ENCODE measurements around the gene BTBD19. TPM values are rescaled to one million over a fixed set of nuclear protein-coding genes. Genes with fewer than 3 reads are reported as not detected.
A peak's percentile ranks its signal among the peaks of the same experiment; 100 is the strongest.

Gene BTBD19
- total and polyA plus RNA-seq, 2 of the 8 experiments (the other 6 are each of a cell fraction or from before 2014, with no cell fraction given): 1.1 TPM

- TF ChIP-seq NANOG (IDR thresholded peaks at IDR 0.05; ENCODE audit: insufficient read depth, low read depth, low read length, poor library complexity, severe bottlenecking) (no peak), POLR2AphosphoS5 (IDR thresholded peaks at IDR 0.05; ENCODE audit: low read depth, low read length) (no peak), SUZ12 (IDR thresholded peaks at IDR 0.05; ENCODE audit: low read length) (no peak), KDM5A (IDR thresholded peaks at IDR 0.05; ENCODE audit: low read length) (no peak), FOSL1 (IDR thresholded peaks at IDR 0.05; ENCODE audit: insufficient read depth, low read depth, low read length) (no peak), CBX5 (IDR thresholded peaks at IDR 0.05; ENCODE audit: low read depth, low read length) (no peak), SIRT6 (IDR thresholded peaks at IDR 0.05; ENCODE audit: low read length) (no peak), TAF1 (IDR thresholded peaks at IDR 0.05; ENCODE audit: low read depth, low read length) (0 out of 2 replicates have a peak, but pooled peaks have one; percentile 34), TBP (IDR thresholded peaks at IDR 0.05; ENCODE audit: low read depth, low read length) (peak; percentile 8; the same call in 1 of the 2 replicates), CBX8 (IDR thresholded peaks at IDR 0.05; ENCODE audit: borderline replicate concordance, low read depth, low read length) (no peak), RBBP5 (IDR thresholded peaks at IDR 0.05; ENCODE audit: borderline replicate concordance, low read depth, low read length) (no peak), ATF2 (IDR thresholded peaks at IDR 0.05; ENCODE audit: low read length) (no peak), RXRA (IDR thresholded peaks at IDR 0.05; ENCODE audit: insufficient read depth, low read depth, low read length) (no peak), SIN3A (conservative IDR thresholded peaks at IDR 0.05 in 1 of 2, IDR thresholded peaks at IDR 0.05 in 1 of 2; ENCODE audit: low read depth in 1 of 2, low read length in 2 of 2) (no peak), JUND (IDR thresholded peaks at IDR 0.05; ENCODE audit: low read length) (no peak), GTF2F1 (IDR thresholded peaks at IDR 0.05; ENCODE audit: borderline replicate concordance, low read depth, low read length) (no peak), HDAC6 (IDR thresholded peaks at IDR 0.05; ENCODE audit: low read depth, low read length) (no peak), ATF3 (IDR thresholded peaks at IDR 0.05; ENCODE audit: insufficient read depth, low read depth, low read length) (no peak), RAD21 (IDR thresholded peaks at IDR 0.05 in 1 of 2, conservative IDR thresholded peaks at IDR 0.05 in 1 of 2; ENCODE audit: low read depth in 2 of 2, low read length in 2 of 2) (peak; percentile 19 to 30; a peak in 2 of 4 replicates), CTBP2 (IDR thresholded peaks at IDR 0.05; ENCODE audit: borderline replicate concordance, insufficient read depth, insufficient read length, low read length) (no peak)
Observed at GRCh38 chr1:44784094-44785028, 24.0 kb upstream of the BTBD19 start (continued).

Measured in H1 (cell line).